Breast epithelium (tissue), 4 donors: Measurements from ENCODE around the gene DUOX2. TPM values are rescaled to one million over a fixed set of nuclear protein-coding genes. Genes with fewer than 3 reads are reported as not detected.

ENCODE experiments used
- DNase-seq, 2 donors: peaks; one replicate each; pipeline ENCODE4 v3.0.0-alpha.2; 2019; ENCODE audit warnings: low spot score in 2 of 2
- H3K27ac ChIP-seq, 2 donors: fragments of 200-600 bp; sonication (generic) in 1 of 2; one replicate each; pipeline ENCODE4 v1.5.1; 2016 to 2019; ENCODE audit warnings: mild to moderate bottlenecking in 1 of 2
- H3K27me3 ChIP-seq, 2 donors: fragments of 200-600 bp; sonication (generic) in 1 of 2; one replicate each; pipeline versions ENCODE4 v1.5.1 to v1.6.0; 2017 to 2019; ENCODE audit warnings: control low read depth in 1 of 2, mild to moderate bottlenecking in 1 of 2
- H3K36me3 ChIP-seq: fragments of 200-600 bp; one replicate; pipeline ENCODE4 v1.5.1; 2019
- H3K4me1 ChIP-seq, 2 donors: fragments of 200-600 bp; sonication (generic); one replicate each; pipeline ENCODE4 v1.5.1; 2016 to 2019; ENCODE audit warnings: control low read depth in 1 of 2
- H3K4me3 ChIP-seq, 3 donors: fragments of 200-600 bp; sonication (generic); 1 replicate in 2 of 3; 2 replicates in 1 of 3; pipeline ENCODE4 v1.5.1; 2016 to 2019; ENCODE audit warnings: mild to moderate bottlenecking in 3 of 3, moderate library complexity in 2 of 3
- H3K9me3 ChIP-seq, 2 donors: fragments of 200-600 bp; sonication (generic) in 1 of 2; one replicate each; pipeline ENCODE4 v1.5.1; 2016 to 2019; ENCODE audit warnings: control low read depth in 1 of 2
- CTCF ChIP-seq, 3 donors: fragments of 450-650 bp; IDR thresholded peaks; one replicate each; pipeline ENCODE4 v1.5.1; 2016 to 2017; ENCODE audit warnings: antibody characterized with exemption in 3 of 3, mild to moderate bottlenecking in 3 of 3, moderate library complexity in 3 of 3
- POLR2A ChIP-seq: fragments of 450-650 bp; IDR thresholded peaks from one replicate; pipeline ENCODE4 v1.6.1; 2016; ENCODE audit warnings: antibody characterized with exemption, mild to moderate bottlenecking, moderate library complexity
- POLR2AphosphoS5 ChIP-seq, 3 donors: sonication (generic); formaldehyde crosslinking; IDR thresholded peaks; one replicate each; pipeline ENCODE4 v1.6.1; 2017; ENCODE audit warnings: antibody characterized with exemption in 3 of 3
- intact Hi-C: fragments of 100-400 bp; cut with DNase I; formaldehyde crosslinking; loops from one replicate; pipeline ENCODE4 v1.15.1; 2023; ENCODE audit warnings: low total_unique reads
- total RNA-seq, 3 donors: library from RNA; depleted of rRNA; stranded (reverse); fragments of >200 nt; gene quantifications; one replicate each; pipeline ENCODE4 v1.1.0, GENCODE V29; 2016

Gene DUOX2
- under 1 TPM; 0.15 to 0.98 (median 0.16) TPM for total RNA-seq

GRCh38 chr15:45114076-45114750 lies at the start of gene DUOX2, which contains the start of gene DUOXA2:
Gene DUOX2, minus strand, starts transcription at chr15:45114172. Its CDS starts 761 bp downstream, at chr15:45113411.
Gene DUOXA2, plus strand, starts transcription at chr15:45114326. Its CDS starts 280 bp downstream, at chr15:45114606.
- Histone ChIP-seq H3K27ac (no peak within 1 kb of the TSS), H3K4me1 (peaks cover 7 to 8% of the 10 kb centered on the region in 2 donors), H3K27me3 (peaks cover 14 to 80% of the 10 kb centered on the region in 2 donors), H3K9me3 (no peaks in the 10 kb centered on the region), H3K4me3 (peak within 1 kb of the TSS in 2 of 3 donors; percentile 21 to 56), H3K36me3 (no peaks in the 10 kb centered on the region)
- TF ChIP-seq CTCF (IDR thresholded peaks at IDR 0.05) (no peak), POLR2AphosphoS5 (IDR thresholded peaks at IDR 0.05) (no peak), POLR2A (no peak)
- no peak for DNase-seq
- intact Hi-C loops = no loop called here

- Histone ChIP-seq H3K4me3 (no peak overlapping the region), H3K36me3 (no peaks in the 10 kb centered on the region), H3K27me3 (no peaks in the 10 kb centered on the region), H3K9me3 (no peaks in the 10 kb centered on the region), H3K27ac (peak overlapping the region; percentile 58 to 69), H3K4me1 (no peaks in the 10 kb centered on the region)
- intact Hi-C loops = no loop called here
- DNase-seq = no peak
- no peak for TF ChIP-seq POLR2AphosphoS5 (IDR thresholded peaks at IDR 0.05)
- TF ChIP-seq CTCF (IDR thresholded peaks at IDR 0.05) = no peak
- no peak for TF ChIP-seq POLR2A
Measured at GRCh38 chr15:45163508-45163856, 49.5 kb upstream of the DUOX2 start.

- intact Hi-C loops = no loop called here
- TF ChIP-seq POLR2AphosphoS5 (IDR thresholded peaks at IDR 0.05) = no peak
- TF ChIP-seq POLR2A = no peak
- TF ChIP-seq CTCF (IDR thresholded peaks at IDR 0.05) = peak; percentile 29 to 89 (median 79)
- Histone ChIP-seq H3K36me3 (no peaks in the 10 kb centered on the region), H3K4me1 (no peaks in the 10 kb centered on the region), H3K27me3 (no peaks in the 10 kb centered on the region), H3K4me3 (no peak overlapping the region), H3K9me3 (no peaks in the 10 kb centered on the region), H3K27ac (peak overlapping the region; percentile 58 to 69)
- DNase-seq = peak in 1 of 2 donors; percentile 79
Measured at GRCh38 chr15:45162771-45163507, 49.0 kb upstream of the DUOX2 start.

- peak overlapping the region; percentile 58 to 69 for H3K27ac ChIP-seq
- no peaks in the 10 kb centered on the region for H3K27me3 ChIP-seq
- intact Hi-C loops = no loop called here
- no peaks in the 10 kb centered on the region for H3K9me3 ChIP-seq
- H3K36me3 ChIP-seq = no peaks in the 10 kb centered on the region
- H3K4me3 ChIP-seq = no peak overlapping the region
- no peak for TF ChIP-seq POLR2A
- no peak for TF ChIP-seq CTCF (IDR thresholded peaks at IDR 0.05)
- TF ChIP-seq POLR2AphosphoS5 (IDR thresholded peaks at IDR 0.05) = no peak
- no peaks in the 10 kb centered on the region for H3K4me1 ChIP-seq
- no peak for DNase-seq
Measured at GRCh38 chr15:45161666-45162065, 47.7 kb upstream of the DUOX2 start.

- Histone ChIP-seq H3K27ac (no peak overlapping the region), H3K4me3 (no peak overlapping the region), H3K27me3 (no peaks in the 10 kb centered on the region), H3K9me3 (no peaks in the 10 kb centered on the region), H3K4me1 (no peaks in the 10 kb centered on the region), H3K36me3 (no peaks in the 10 kb centered on the region)
- TF ChIP-seq POLR2A (no peak), POLR2AphosphoS5 (IDR thresholded peaks at IDR 0.05) (no peak), CTCF (IDR thresholded peaks at IDR 0.05) (no peak)
- intact Hi-C loops = no loop called here
- no peak for DNase-seq
Measured at GRCh38 chr15:45157974-45158373, 44.0 kb upstream of the DUOX2 start.
